Activated B cell treated with CpG ODN at 0.5 μM for 24 hours (primary cell): ENCODE results near the gene BCOR. TPM values are rescaled to one million over a fixed set of nuclear protein-coding genes. Genes with fewer than 3 reads are reported as not detected.

ENCODE experiments used
- ATAC-seq: fragments of 200-7000 bp; cut with Tn5 transposase; one replicate; pipeline ENCODE4 v1.10.0; 2021; ENCODE audit warnings: low read depth, mild to moderate bottlenecking, moderate library complexity
- CTCF ChIA-PET: fragments of 350-600 bp; sonication (Branson Sonifier 250); formaldehyde crosslinking; loops from one replicate; lab custom pipeline; 2021; ENCODE audit warnings: antibody characterized with exemption; lab: Charles Lee
- POLR2A ChIA-PET: fragments of 350-600 bp; sonication (Branson Sonifier 250); formaldehyde crosslinking; loops from one replicate; lab custom pipeline; 2021; ENCODE audit warnings: antibody characterized with exemption; lab: Charles Lee
- DNase-seq: peaks from one replicate; pipeline ENCODE4 v3.0.0; 2022
- H3K27ac Mint-ChIP-seq: one replicate; pipeline ENCODE4 v1.8.0; 2020; ENCODE audit warnings: mixed read lengths
- H3K27me3 Mint-ChIP-seq: one replicate; pipeline ENCODE4 v1.8.0; 2021; ENCODE audit warnings: mixed read lengths
- H3K36me3 Mint-ChIP-seq: one replicate; pipeline ENCODE4 v1.8.0; 2021; ENCODE audit warnings: low read depth, mixed read lengths
- H3K4me1 Mint-ChIP-seq: one replicate; pipeline ENCODE4 v1.8.0; 2021; ENCODE audit warnings: mixed read lengths
- H3K4me3 Mint-ChIP-seq: one replicate; pipeline ENCODE4 v1.8.0; 2020; ENCODE audit warnings: mild to moderate bottlenecking, mixed read lengths
- H3K9me3 Mint-ChIP-seq: one replicate; pipeline ENCODE4 v1.8.0; 2020; ENCODE audit warnings: mixed read lengths
- intact Hi-C: fragments of 100-400 bp; cut with micrococcal nuclease; formaldehyde crosslinking; loops from one replicate; pipeline ENCODE4 v1.15.1; 2024
- total RNA-seq: library from RNA; stranded (reverse); gene quantifications from 2 replicates; pipeline ENCODE4 v1.2.3, GENCODE V29; 2022
- TF ChIP-seq, protein P1 (sequence below): fragments of 200-600 bp; IDR thresholded peaks from one replicate; pipeline ENCODE4 v1.8.0; 2022; ENCODE audit warnings: antibody characterized with exemption, mild to moderate bottlenecking

BCOR gene
- total RNA-seq, 1 donor from 2014 or later, result 59.3 TPM

DNA sequence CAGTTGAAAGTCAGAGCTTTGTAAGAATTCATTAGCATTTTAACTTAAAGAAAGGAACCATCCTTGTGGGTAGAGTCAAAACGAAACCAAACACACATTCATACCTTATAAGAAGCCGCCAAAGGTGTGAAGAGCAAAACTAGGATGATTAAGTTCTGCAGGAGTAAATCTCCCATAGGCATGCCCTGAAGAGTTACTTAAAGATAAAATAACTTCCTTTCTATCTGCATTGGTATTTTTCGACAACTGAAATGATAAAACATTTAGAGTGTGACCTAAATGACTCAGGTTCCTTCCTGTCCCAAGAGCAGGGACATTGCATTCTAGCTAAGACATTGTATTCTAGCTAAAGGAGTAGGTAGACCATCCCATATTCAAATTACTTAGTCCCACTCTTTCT is 75.3 kb downstream of the BCOR start:
- no peak overlapping the region for H3K4me3 Mint-ChIP-seq
- peaks cover 5% of the 10 kb centered on the region for H3K4me1 Mint-ChIP-seq
- H3K27me3 Mint-ChIP-seq, result no peaks in the 10 kb centered on the region
- no peaks in the 10 kb centered on the region for H3K9me3 Mint-ChIP-seq
- intact Hi-C loops, result no loop called here
- TF ChIP-seq, protein P1, sequence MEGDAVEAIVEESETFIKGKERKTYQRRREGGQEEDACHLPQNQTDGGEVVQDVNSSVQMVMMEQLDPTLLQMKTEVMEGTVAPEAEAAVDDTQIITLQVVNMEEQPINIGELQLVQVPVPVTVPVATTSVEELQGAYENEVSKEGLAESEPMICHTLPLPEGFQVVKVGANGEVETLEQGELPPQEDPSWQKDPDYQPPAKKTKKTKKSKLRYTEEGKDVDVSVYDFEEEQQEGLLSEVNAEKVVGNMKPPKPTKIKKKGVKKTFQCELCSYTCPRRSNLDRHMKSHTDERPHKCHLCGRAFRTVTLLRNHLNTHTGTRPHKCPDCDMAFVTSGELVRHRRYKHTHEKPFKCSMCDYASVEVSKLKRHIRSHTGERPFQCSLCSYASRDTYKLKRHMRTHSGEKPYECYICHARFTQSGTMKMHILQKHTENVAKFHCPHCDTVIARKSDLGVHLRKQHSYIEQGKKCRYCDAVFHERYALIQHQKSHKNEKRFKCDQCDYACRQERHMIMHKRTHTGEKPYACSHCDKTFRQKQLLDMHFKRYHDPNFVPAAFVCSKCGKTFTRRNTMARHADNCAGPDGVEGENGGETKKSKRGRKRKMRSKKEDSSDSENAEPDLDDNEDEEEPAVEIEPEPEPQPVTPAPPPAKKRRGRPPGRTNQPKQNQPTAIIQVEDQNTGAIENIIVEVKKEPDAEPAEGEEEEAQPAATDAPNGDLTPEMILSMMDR, result no peak
- H3K27ac Mint-ChIP-seq, result no peak overlapping the region
- ATAC-seq, result no peak
- POLR2A ChIA-PET, result interaction anchor here (1.7 kb wide), 1 partner anchor 9 kb away, joined by 6 read pairs; no protein-coding TSS in a partner anchor
- CTCF ChIA-PET, result no interaction called here
- no peak for DNase-seq
- H3K36me3 Mint-ChIP-seq, result no peaks in the 10 kb centered on the region

DNA sequence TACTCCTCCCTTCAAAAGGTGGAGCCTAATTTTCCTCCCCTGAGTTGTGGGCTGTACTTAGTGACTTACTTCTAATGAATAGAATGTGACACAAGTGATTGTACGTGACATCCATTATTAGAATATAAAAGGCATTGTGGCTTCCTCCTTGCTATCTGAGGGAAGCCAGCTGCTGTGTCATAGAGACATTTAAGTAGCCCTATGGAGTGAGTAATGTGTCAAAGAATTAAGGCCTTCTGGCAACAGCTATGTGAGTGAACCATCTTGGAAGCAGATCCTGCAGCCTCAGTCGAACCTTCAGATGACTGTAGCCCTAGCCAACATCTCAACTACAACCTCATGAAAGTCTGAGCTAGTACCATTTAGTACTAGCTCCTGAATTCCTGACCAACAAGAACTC is 76.1 kb downstream of the BCOR start:
- TF ChIP-seq, protein P1, result no peak
- ATAC-seq (no peak), DNase-seq (no peak)
- Mint-ChIP-seq H3K4me3 (no peak overlapping the region), H3K9me3 (no peaks in the 10 kb centered on the region), H3K27me3 (no peaks in the 10 kb centered on the region), H3K36me3 (no peaks in the 10 kb centered on the region), H3K27ac (no peak overlapping the region), H3K4me1 (peaks cover 5% of the 10 kb centered on the region)
- ChIA-PET POLR2A (interaction anchor here (1.7 kb wide), 1 partner anchor 8 kb away, joined by 6 read pairs; no protein-coding TSS in a partner anchor), CTCF (no interaction called here)
- intact Hi-C loops, result no loop called here

DNA sequence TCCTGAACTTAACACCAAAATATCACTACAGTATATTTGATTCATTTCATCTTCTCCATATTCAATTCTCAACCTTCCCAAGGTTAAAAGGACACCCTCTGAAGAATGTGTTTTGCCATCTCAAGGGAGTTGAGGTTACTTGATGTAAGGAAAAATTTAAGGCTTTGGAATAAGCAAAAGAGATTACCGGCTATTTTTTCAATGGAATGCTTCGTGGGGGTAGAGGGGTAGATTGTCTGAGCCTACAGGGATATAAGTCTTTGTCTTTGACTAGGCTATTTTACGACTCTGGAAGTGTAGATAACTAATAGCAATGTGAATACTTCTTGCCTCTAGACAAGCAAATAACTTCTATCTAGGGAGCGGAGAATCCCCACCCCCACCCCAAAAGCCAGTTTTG is 78.2 kb downstream of the BCOR start:
- ChIA-PET POLR2A (interaction anchor here (0.7 kb wide), 1 partner anchor 76 kb away, joined by 10 read pairs; no protein-coding TSS in a partner anchor), CTCF (no interaction called here)
- no peaks in the 10 kb centered on the region for H3K9me3 Mint-ChIP-seq
- TF ChIP-seq, protein P1, result no peak
- no peaks in the 10 kb centered on the region for H3K27me3 Mint-ChIP-seq
- no peak overlapping the region for H3K27ac Mint-ChIP-seq
- DNase-seq (no peak), ATAC-seq (no peak)
- H3K4me3 Mint-ChIP-seq, result no peak overlapping the region
- H3K36me3 Mint-ChIP-seq, result no peaks in the 10 kb centered on the region
- peaks cover 5% of the 10 kb centered on the region for H3K4me1 Mint-ChIP-seq
- intact Hi-C loops, result loop anchor here (10.0 kb wide), 1 partner anchor 245 kb away; no protein-coding TSS in a partner anchor

DNA sequence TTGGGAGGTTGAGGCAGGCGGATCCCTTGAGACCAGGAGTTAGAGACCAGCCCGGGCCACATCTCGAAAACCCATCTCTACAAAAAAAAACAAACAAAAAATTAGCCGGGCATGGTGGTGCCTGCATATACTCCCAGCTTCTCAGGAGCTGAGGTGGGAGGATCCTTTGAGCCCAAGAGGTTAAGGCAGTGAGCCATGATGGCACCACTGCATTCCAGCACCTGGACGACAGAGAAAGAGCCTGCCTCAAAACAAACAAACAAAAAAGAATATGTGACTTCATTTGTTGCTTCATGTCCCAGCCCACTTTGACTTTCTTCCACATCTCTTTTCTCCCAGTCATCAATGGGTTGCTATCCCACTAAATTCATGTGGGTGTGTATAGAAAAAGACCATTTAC is 79.7 kb downstream of the BCOR start:
- Mint-ChIP-seq H3K4me1 (peaks cover 5% of the 10 kb centered on the region), H3K36me3 (no peaks in the 10 kb centered on the region), H3K27ac (no peak overlapping the region), H3K27me3 (no peaks in the 10 kb centered on the region), H3K9me3 (no peaks in the 10 kb centered on the region), H3K4me3 (no peak overlapping the region)
- ATAC-seq (no peak), DNase-seq (no peak)
- TF ChIP-seq, protein P1, result no peak
- CTCF ChIA-PET, result no interaction called here
- POLR2A ChIA-PET, result no interaction called here
- intact Hi-C loops, result loop anchor here (10.0 kb wide), 1 partner anchor 247 kb away; no protein-coding TSS in a partner anchor

DNA sequence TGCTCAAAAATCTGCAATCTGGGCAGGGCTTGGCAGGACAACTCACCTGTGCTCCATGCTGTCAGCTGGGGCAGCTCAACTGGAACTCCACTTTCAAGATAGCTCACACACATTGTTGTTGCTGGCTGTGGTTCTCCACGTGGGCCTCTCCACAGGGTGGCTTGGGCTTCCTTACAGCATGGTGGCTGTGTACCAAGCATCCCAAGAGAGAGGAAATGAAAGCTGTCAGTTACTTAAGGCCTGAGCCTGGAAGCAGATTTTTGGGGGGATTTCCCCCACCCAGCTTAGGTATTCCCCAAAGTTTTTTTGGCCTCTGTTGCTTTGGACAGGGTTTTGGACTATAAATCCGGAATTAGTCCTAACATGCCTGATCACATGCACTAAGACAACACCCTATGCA is 81.0 kb downstream of the BCOR start:
- H3K4me3 Mint-ChIP-seq, result no peak overlapping the region

More for the DNA sequence above, 81.0 kb downstream of the BCOR start:
- TF ChIP-seq, protein P1, result no peak
- CTCF ChIA-PET, result no interaction called here
- no peaks in the 10 kb centered on the region for H3K27me3 Mint-ChIP-seq
- POLR2A ChIA-PET, result interaction anchor here (0.9 to 1.5 kb wide), 3 partner anchors 136 to 153 kb away, joined by 3 to 4 read pairs (median 3); no protein-coding TSS in a partner anchor
- intact Hi-C loops, result loop anchor here (10.0 kb wide), 1 partner anchor 248 kb away; no protein-coding TSS in a partner anchor
- H3K36me3 Mint-ChIP-seq, result no peaks in the 10 kb centered on the region
- DNase-seq, result no peak
- H3K4me1 Mint-ChIP-seq, result peaks cover 6% of the 10 kb centered on the region
- ATAC-seq, result no peak
- no peak overlapping the region for H3K27ac Mint-ChIP-seq
- H3K9me3 Mint-ChIP-seq, result no peaks in the 10 kb centered on the region
